Parathyroid adenoma (tissue), 2 donors: ENCODE data around the gene CYP46A1.

Experiments
- H2AFZ ChIP-seq: fragments of 300-600 bp; sonication (generic); one replicate; pipeline ENCODE4 v1.7.0; 2017; ENCODE audit warnings: antibody characterized with exemption, mild to moderate bottlenecking
- H3K27ac ChIP-seq: fragments of 300-600 bp; sonication (generic); one replicate; pipeline ENCODE4 v1.7.0; 2017
- H3K27me3 ChIP-seq: fragments of 300-600 bp; sonication (generic); one replicate; pipeline ENCODE4 v1.7.0; 2017; ENCODE audit warnings: low read length; ENCODE audit not compliant: control insufficient read depth, insufficient read depth
- H3K36me3 ChIP-seq: fragments of 300-600 bp; sonication (generic); one replicate; pipeline ENCODE4 v1.7.0; 2017; ENCODE audit warnings: low read length; ENCODE audit not compliant: control insufficient read depth, insufficient read depth
- H3K4me1 ChIP-seq: fragments of 300-600 bp; sonication (generic); one replicate; pipeline ENCODE4 v1.7.0; 2017; ENCODE audit warnings: control low read depth
- H3K4me2 ChIP-seq: fragments of 300-600 bp; sonication (generic); one replicate; pipeline ENCODE4 v1.7.0; 2017; ENCODE audit warnings: low read length
- H3K4me3 ChIP-seq: fragments of 300-600 bp; sonication (generic); one replicate; pipeline ENCODE4 v1.7.0; 2017; ENCODE audit warnings: low read depth, low read length
- H3K79me2 ChIP-seq: fragments of 300-600 bp; sonication (generic); one replicate; pipeline ENCODE4 v1.7.0; 2017; ENCODE audit warnings: control low read depth
- H3K9ac ChIP-seq: fragments of 300-600 bp; sonication (generic); one replicate; pipeline ENCODE4 v1.7.0; 2017; ENCODE audit warnings: mild to moderate bottlenecking
- H3K9me3 ChIP-seq: fragments of 300-600 bp; sonication (generic); one replicate; pipeline ENCODE4 v1.7.0; 2017; ENCODE audit warnings: low read length; ENCODE audit not compliant: control insufficient read depth
- TF ChIP-seq, protein P1 (sequence below): fragments of 300-600 bp; sonication (generic); IDR thresholded peaks from one replicate; pipeline ENCODE4 v1.7.0; 2017; ENCODE audit warnings: antibody characterized with exemption, mild to moderate bottlenecking
- donor health status: primary hyperparathyroidism.

Gene CYP46A1

DNA sequence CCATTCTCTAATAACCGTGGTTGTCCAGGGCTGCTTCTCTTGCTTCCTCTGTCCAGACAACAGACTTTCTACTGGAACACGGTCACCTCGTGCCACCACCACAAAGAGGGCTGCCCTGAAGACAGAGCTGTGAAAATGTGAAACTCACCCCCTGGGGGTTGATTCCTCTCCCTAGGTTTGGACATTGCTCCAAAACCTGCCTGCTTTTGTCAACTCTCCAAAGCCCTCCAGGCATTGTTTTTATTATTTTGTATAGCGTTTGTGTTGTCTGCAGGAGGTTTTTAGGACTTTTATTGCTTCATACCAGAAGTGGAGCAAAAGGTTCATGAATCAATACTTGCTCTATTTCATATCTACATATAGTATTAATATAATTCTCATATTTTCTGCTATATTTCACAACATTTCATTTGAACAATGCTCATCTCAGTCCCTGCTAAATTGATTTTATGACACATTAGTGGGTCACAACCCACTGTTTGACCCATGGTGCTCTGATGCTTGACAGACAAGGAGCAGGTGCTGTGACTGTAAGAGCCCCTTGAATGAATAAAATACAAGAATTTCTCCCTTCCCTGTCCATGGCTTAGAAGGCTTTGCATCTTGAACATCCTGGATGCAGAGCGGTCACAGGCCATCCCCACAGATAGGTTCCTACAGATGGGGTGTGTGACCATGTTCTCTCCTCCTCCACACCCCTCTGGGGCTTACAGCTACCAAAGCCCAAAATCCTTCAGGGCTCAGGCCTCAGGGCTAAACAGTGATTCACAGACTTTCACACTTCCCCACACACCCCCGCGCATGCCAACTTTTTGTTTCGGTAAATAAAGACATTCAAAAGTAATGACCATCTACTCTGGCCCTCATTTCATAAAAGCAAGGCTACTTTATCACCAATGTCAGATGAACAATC, 88.5 kb downstream of the CYP46A1 start:
- H3K79me2 ChIP-seq: no peaks in the 10 kb centered on the region
- H3K36me3 ChIP-seq: no peaks in the 10 kb centered on the region
- no peak overlapping the region for H3K4me2 ChIP-seq
- H3K4me1 ChIP-seq: no peaks in the 10 kb centered on the region
- no peak overlapping the region for H2AFZ ChIP-seq
- H3K9me3 ChIP-seq: no peaks in the 10 kb centered on the region
- H3K27me3 ChIP-seq: no peaks in the 10 kb centered on the region
- TF ChIP-seq, protein P1, sequence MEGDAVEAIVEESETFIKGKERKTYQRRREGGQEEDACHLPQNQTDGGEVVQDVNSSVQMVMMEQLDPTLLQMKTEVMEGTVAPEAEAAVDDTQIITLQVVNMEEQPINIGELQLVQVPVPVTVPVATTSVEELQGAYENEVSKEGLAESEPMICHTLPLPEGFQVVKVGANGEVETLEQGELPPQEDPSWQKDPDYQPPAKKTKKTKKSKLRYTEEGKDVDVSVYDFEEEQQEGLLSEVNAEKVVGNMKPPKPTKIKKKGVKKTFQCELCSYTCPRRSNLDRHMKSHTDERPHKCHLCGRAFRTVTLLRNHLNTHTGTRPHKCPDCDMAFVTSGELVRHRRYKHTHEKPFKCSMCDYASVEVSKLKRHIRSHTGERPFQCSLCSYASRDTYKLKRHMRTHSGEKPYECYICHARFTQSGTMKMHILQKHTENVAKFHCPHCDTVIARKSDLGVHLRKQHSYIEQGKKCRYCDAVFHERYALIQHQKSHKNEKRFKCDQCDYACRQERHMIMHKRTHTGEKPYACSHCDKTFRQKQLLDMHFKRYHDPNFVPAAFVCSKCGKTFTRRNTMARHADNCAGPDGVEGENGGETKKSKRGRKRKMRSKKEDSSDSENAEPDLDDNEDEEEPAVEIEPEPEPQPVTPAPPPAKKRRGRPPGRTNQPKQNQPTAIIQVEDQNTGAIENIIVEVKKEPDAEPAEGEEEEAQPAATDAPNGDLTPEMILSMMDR: no peak
- no peak overlapping the region for H3K9ac ChIP-seq
- H3K27ac ChIP-seq: no peak overlapping the region
- no peak overlapping the region for H3K4me3 ChIP-seq

DNA sequence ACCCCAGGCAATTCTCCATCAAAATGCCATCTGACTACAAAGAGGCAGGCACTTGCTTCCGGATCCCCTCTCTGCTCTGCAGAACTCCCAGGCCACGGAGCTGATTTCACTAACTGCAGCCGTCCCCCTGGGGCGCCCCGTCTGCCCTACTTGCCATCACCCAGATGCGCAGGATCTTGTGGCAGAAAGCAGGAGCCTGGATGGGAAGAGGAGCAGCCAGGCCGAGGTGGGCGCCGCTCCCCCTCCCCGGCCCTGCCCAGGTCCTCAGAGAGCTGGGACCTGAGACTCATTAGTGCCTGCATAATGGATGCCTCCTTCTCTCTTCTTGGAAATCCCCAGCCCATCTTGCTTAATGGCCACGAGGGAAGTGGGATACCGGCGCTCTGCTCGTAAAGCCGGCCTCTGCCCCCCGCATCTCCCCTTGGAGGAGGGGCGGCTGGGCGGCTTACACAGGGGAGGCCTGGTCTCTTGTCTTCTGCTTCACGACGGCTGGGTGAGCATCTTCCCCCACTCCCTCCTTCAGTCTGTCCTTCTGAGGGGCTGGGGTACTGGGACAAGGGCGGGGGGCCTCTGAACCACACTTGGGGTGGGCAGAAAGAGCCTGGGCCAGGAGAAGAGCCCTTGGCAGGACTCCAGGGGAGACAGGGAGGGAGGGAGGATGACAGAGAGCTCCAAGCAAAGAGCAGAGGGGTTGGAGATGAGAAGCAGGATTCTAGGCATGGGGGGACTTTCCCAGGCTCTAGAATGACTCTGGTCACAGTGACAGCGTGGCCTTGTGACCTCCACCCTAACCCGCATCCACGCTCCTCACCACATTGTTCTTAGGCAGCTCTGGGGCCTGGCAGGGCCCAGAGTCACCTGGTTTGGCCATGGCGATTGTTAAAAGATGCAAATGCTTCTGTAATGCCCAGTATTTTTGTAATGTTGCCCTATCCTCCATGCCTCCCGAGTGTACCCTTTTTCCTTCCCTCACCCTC, 89.7 kb downstream of the CYP46A1 start:
- Histone ChIP-seq H3K4me1 (no peaks in the 10 kb centered on the region), H3K9ac (no peak overlapping the region), H2AFZ (no peak overlapping the region), H3K27ac (no peak overlapping the region), H3K4me2 (no peak overlapping the region), H3K79me2 (no peaks in the 10 kb centered on the region), H3K4me3 (no peak overlapping the region), H3K36me3 (no peaks in the 10 kb centered on the region), H3K9me3 (no peaks in the 10 kb centered on the region), H3K27me3 (no peaks in the 10 kb centered on the region)
- TF ChIP-seq, protein P1: no peak

DNA sequence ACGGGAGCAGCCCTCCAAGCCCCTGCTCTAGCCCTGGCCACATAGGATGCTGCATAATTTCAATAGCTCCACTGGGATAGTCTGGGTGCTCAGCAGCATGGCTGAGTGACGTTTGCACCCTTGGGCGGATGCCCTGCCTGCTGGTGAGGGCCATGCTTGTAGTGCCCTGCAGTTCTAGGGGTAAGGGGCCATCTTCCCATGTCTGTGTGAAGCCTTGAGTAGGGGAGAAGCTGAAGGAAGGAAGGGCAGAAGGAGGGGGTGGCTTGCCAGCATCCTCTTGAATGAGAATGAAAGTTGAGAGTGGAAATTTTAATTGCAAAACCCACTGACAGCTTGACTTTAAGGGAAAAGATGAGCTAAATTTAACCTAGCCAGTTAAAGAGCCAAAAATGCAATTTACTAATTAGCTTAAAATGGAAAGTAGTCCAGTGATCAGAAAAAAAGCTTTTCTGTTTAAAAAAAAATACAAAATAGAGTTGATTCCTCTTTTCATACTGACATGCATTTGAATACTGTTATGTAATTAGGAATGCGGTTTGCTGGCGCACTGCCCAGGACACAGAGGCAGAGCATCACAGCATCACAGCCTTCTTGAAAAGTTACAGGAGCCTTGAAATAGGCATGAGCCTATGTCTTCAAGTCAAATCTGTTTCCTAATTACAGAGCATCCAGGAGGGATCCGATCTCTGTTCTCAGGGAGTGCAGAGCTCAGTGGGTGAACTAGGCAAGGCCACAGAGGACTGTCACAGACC, 90.6 kb downstream of the CYP46A1 start:
- TF ChIP-seq, protein P1: no peak
- no peak overlapping the region for H2AFZ ChIP-seq
- no peak overlapping the region for H3K9ac ChIP-seq
- no peaks in the 10 kb centered on the region for H3K4me1 ChIP-seq
- H3K36me3 ChIP-seq: no peaks in the 10 kb centered on the region
- H3K27me3 ChIP-seq: no peaks in the 10 kb centered on the region
- H3K27ac ChIP-seq: no peak overlapping the region
- no peaks in the 10 kb centered on the region for H3K79me2 ChIP-seq
- no peak overlapping the region for H3K4me3 ChIP-seq
- no peaks in the 10 kb centered on the region for H3K9me3 ChIP-seq
- no peak overlapping the region for H3K4me2 ChIP-seq

DNA sequence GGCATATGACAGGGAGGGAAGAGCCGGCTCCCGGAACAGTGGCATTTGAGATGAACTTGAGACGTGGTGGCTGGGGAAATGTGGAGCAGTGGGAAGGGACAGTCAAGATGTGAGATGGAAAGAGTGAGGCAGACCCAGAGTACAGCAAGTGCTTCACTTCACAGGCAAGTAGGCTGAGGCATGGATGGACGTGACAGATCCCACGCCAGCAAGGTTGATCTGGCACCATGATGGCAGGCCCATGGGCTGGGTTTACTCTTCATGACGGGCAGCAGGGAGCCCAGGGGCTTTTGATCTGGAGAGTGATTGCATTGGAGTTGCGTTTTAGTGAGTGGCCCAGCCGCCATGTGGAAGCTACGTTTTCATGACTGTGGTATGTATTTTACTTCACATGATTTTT, 91.3 kb downstream of the CYP46A1 start:
- no peaks in the 10 kb centered on the region for H3K79me2 ChIP-seq
- H2AFZ ChIP-seq: no peak overlapping the region
- TF ChIP-seq, protein P1: no peak
- H3K27me3 ChIP-seq: no peaks in the 10 kb centered on the region
- H3K4me3 ChIP-seq: no peak overlapping the region
- H3K36me3 ChIP-seq: no peaks in the 10 kb centered on the region
- no peak overlapping the region for H3K4me2 ChIP-seq
- no peaks in the 10 kb centered on the region for H3K9me3 ChIP-seq
- no peak overlapping the region for H3K27ac ChIP-seq
- H3K9ac ChIP-seq: no peak overlapping the region
- no peaks in the 10 kb centered on the region for H3K4me1 ChIP-seq
